ACC112 (cell line): ENCODE results near the gene AP2M1.

Experiments used
- H2AFZ ChIP-seq: fragments of 200-600 bp; sonication (generic); one replicate; pipeline ENCODE4 v1.6.0; 2017; ENCODE audit warnings: antibody characterized with exemption, low read length; ENCODE audit not compliant: unreplicated experiment
- H3K27ac ChIP-seq: fragments of 200-600 bp; sonication (generic); 2 replicates; pipeline ENCODE4 v1.5.1; 2014; ENCODE audit warnings: low read depth, mild to moderate bottlenecking, antibody characterized with exemption, low read length, moderate library complexity
- H3K27me3 ChIP-seq: fragments of 200-600 bp; sonication (generic); 2 replicates; pipeline ENCODE4 v1.6.1; 2014; ENCODE audit warnings: mild to moderate bottlenecking, antibody characterized with exemption, low read length, moderate library complexity, mixed read lengths; ENCODE audit not compliant: insufficient read depth
- H3K36me3 ChIP-seq: fragments of 200-600 bp; sonication (generic); 2 replicates; pipeline ENCODE4 v1.6.1; 2016; ENCODE audit warnings: mild to moderate bottlenecking, antibody characterized with exemption, low read length, moderate library complexity, mixed read lengths; ENCODE audit not compliant: insufficient read depth
- H3K4me1 ChIP-seq: fragments of 200-600 bp; sonication (generic); one replicate; pipeline ENCODE4 v1.6.1; 2016; ENCODE audit warnings: low read length, mixed read lengths; ENCODE audit not compliant: insufficient read depth, unreplicated experiment, control insufficient read depth
- H3K4me3 ChIP-seq: fragments of 200-600 bp; sonication (generic); 2 replicates; pipeline ENCODE4 v1.5.1; 2014; ENCODE audit warnings: mild to moderate bottlenecking, low read depth, low read length
- H3K79me2 ChIP-seq: fragments of 200-600 bp; sonication (generic); one replicate; pipeline ENCODE4 v1.6.0; 2016; ENCODE audit warnings: low read length; ENCODE audit not compliant: control insufficient read depth, unreplicated experiment, insufficient read depth

The AP2M1 gene

GRCh38 chr3:184180165-184180564 is 5.5 kb downstream of the AP2M1 start:
- peak overlapping the region; percentile 33 for H3K27ac ChIP-seq
- peaks cover 63% of the 10 kb centered on the region for H3K36me3 ChIP-seq
- H3K79me2 ChIP-seq: peaks cover 65% of the 10 kb centered on the region
- H3K4me3 ChIP-seq: no peak overlapping the region
- H3K27me3 ChIP-seq: no peaks in the 10 kb centered on the region
- H3K4me1 ChIP-seq: peaks cover 51% of the 10 kb centered on the region
- H2AFZ ChIP-seq: no peak overlapping the region

- Histone ChIP-seq H3K4me3 (no peak overlapping the region), H2AFZ (no peak overlapping the region), H3K27me3 (no peaks in the 10 kb centered on the region), H3K27ac (no peak overlapping the region), H3K79me2 (peaks cover 59% of the 10 kb centered on the region), H3K36me3 (peaks cover 65% of the 10 kb centered on the region), H3K4me1 (peaks cover 56% of the 10 kb centered on the region)
Measured at GRCh38 chr3:184181596-184181995, 6.9 kb downstream of the AP2M1 start.

- peaks cover 48% of the 10 kb centered on the region for H3K4me1 ChIP-seq
- H3K27me3 ChIP-seq: no peaks in the 10 kb centered on the region
- peaks cover 59% of the 10 kb centered on the region for H3K79me2 ChIP-seq
- no peak overlapping the region for H3K4me3 ChIP-seq
- peak overlapping the region; percentile 20; the same call in 1 of the 2 replicates for H3K27ac ChIP-seq
- peaks cover 65% of the 10 kb centered on the region for H3K36me3 ChIP-seq
- no peak overlapping the region for H2AFZ ChIP-seq
Measured at GRCh38 chr3:184183679-184184078, 9.0 kb downstream of the AP2M1 start.

GRCh38 chr3:184184546-184185230 is 10.0 kb downstream of the AP2M1 start:
- Histone ChIP-seq H3K4me3 (peak overlapping the region; percentile 98), H3K4me1 (peaks cover 38% of the 10 kb centered on the region), H3K27me3 (no peaks in the 10 kb centered on the region), H3K36me3 (peaks cover 66% of the 10 kb centered on the region), H3K79me2 (peaks cover 59% of the 10 kb centered on the region), H2AFZ (no peak overlapping the region), H3K27ac (peak overlapping the region; percentile 94)

GRCh38 chr3:184185461-184186183 is 11.0 kb downstream of the AP2M1 start:
- Histone ChIP-seq H3K4me3 (peak overlapping the region; percentile 98), H3K27ac (peak overlapping the region; percentile 94), H3K4me1 (peaks cover 29% of the 10 kb centered on the region), H3K27me3 (no peaks in the 10 kb centered on the region), H3K36me3 (peaks cover 66% of the 10 kb centered on the region), H3K79me2 (peaks cover 58% of the 10 kb centered on the region), H2AFZ (no peak overlapping the region)

GRCh38 chr3:184186184-184186901 is 11.7 kb downstream of the AP2M1 start, which contains the start of gene ABCF3:
Gene ABCF3 (plus strand): TSS chr3:184186199. CDS start chr3:184186208, 9 bp downstream.
- peaks cover 26% of the 10 kb centered on the region for H3K4me1 ChIP-seq
- H3K27me3 ChIP-seq: no peaks in the 10 kb centered on the region
- H3K36me3 ChIP-seq: peaks cover 63% of the 10 kb centered on the region
- peak within 1 kb of the TSS; percentile 98 for H3K4me3 ChIP-seq
- H3K27ac ChIP-seq: peak within 1 kb of the TSS; percentile 94
- peak within 1 kb of the TSS; percentile 36 for H2AFZ ChIP-seq
- H3K79me2 ChIP-seq: peaks cover 51% of the 10 kb centered on the region

GRCh38 chr3:184186902-184187207 is 12.2 kb downstream of the AP2M1 start:
- H3K79me2 ChIP-seq: peaks cover 46% of the 10 kb centered on the region
- no peak overlapping the region for H2AFZ ChIP-seq
- H3K27ac ChIP-seq: peak overlapping the region; percentile 94; the same call in 1 of the 2 replicates
- peaks cover 26% of the 10 kb centered on the region for H3K4me1 ChIP-seq
- H3K4me3 ChIP-seq: peak overlapping the region; percentile 98
- no peaks in the 10 kb centered on the region for H3K27me3 ChIP-seq
- H3K36me3 ChIP-seq: peaks cover 59% of the 10 kb centered on the region

GRCh38 chr3:184188080-184188479 is 13.4 kb downstream of the AP2M1 start:
- no peak overlapping the region; the same call in 1 of the 2 replicates for H3K4me3 ChIP-seq
- no peak overlapping the region for H2AFZ ChIP-seq
- H3K4me1 ChIP-seq: peaks cover 26% of the 10 kb centered on the region
- no peaks in the 10 kb centered on the region for H3K27me3 ChIP-seq
- no peak overlapping the region for H3K27ac ChIP-seq
- peaks cover 46% of the 10 kb centered on the region for H3K36me3 ChIP-seq
- H3K79me2 ChIP-seq: peaks cover 44% of the 10 kb centered on the region

GRCh38 chr3:184189421-184189820 is 14.8 kb downstream of the AP2M1 start:
- Histone ChIP-seq H3K27ac (no peak overlapping the region), H2AFZ (no peak overlapping the region), H3K27me3 (no peaks in the 10 kb centered on the region), H3K4me1 (peaks cover 21% of the 10 kb centered on the region), H3K4me3 (no peak overlapping the region), H3K36me3 (peaks cover 35% of the 10 kb centered on the region), H3K79me2 (peaks cover 44% of the 10 kb centered on the region)

- Histone ChIP-seq H3K27me3 (no peaks in the 10 kb centered on the region), H3K27ac (no peak overlapping the region), H3K36me3 (peaks cover 29% of the 10 kb centered on the region; the same call in 1 of the 2 replicates), H3K4me1 (peaks cover 1% of the 10 kb centered on the region), H3K79me2 (peaks cover 25% of the 10 kb centered on the region), H3K4me3 (no peak overlapping the region), H2AFZ (no peak overlapping the region)
Measured at GRCh38 chr3:184192889-184193288, 18.2 kb downstream of the AP2M1 start.
